Psoas muscle (tissue), 8 donors: ENCODE results near the gene PCDH15. TPM values are rescaled to one million over a fixed set of nuclear protein-coding genes. Genes with fewer than 3 reads are reported as not detected.

Experiments used
- ATAC-seq, 4 donors: fragments of 200-7000 bp; cut with Tn5 transposase; one replicate each; pipeline ENCODE4 v1.9.1; 2020; ENCODE audit warnings: moderate library complexity in 3 of 4, mild to moderate bottlenecking in 2 of 4
- DNase-seq, 2 donors: peaks; one replicate each; pipeline ENCODE4 v3.0.0-alpha.2; 2020
- H3K27ac ChIP-seq: fragments of 200-600 bp; one replicate; pipeline ENCODE4 v1.8.0; 2022
- H3K27me3 ChIP-seq, 3 donors: fragments of 200-600 bp in 1 of 3; one replicate each; pipeline versions ENCODE4 v1.6.1 to v1.8.0; 2013 to 2022; ENCODE audit warnings: low read length in 2 of 3, mild to moderate bottlenecking in 2 of 3, moderate library complexity in 1 of 3; ENCODE audit not compliant: insufficient read depth in 3 of 3
- H3K36me3 ChIP-seq, 2 donors: fragments of 200-600 bp in 1 of 2; one replicate each; pipeline versions ENCODE4 v1.6.1 to v1.8.0; 2013 to 2022; ENCODE audit warnings: low read depth in 1 of 2, mild to moderate bottlenecking in 1 of 2, moderate library complexity in 1 of 2; ENCODE audit not compliant: insufficient read depth in 1 of 2
- H3K4me1 ChIP-seq: fragments of 200-600 bp; one replicate; pipeline ENCODE4 v1.8.0; 2022
- H3K4me3 ChIP-seq: fragments of 200-600 bp; one replicate; pipeline ENCODE4 v1.8.0; 2022; ENCODE audit warnings: mild to moderate bottlenecking
- H3K9me3 ChIP-seq: fragments of 200-600 bp; one replicate; pipeline ENCODE4 v1.8.0; 2022
- WGBS, 3 donors: extraction: QIAGEN DNeasy Blood & Tissue Kit; methylation state at CpG; one replicate each; pipeline versions ENCODE4 v1.1.6 to v1.1.7; 2013; 5-methylcytosine and 5-hydroxymethylcytosine counted together
- intact Hi-C, 2 donors: fragments of 100-400 bp; cut with DNase I; formaldehyde crosslinking; loops; one replicate each; pipeline versions ENCODE4 v1.11.0 to v1.14.2; 2022
- polyA plus RNA-seq, 3 donors: library from polyadenylated mRNA; stranded (reverse); fragments of 200-250 nt; gene quantifications; one replicate each; pipeline ENCODE4 v1.2.3, GENCODE V29; 2013
- total RNA-seq, 4 donors: library from RNA; stranded (reverse); fragmentation: NEBNext Ultra II Directional in 2 of 4; extraction: Animal tissue kit (Norgen Biotek cat#: 25700) in 2 of 4; gene quantifications; one replicate each; pipeline versions ENCODE4 v1.2.1 to v1.2.4, GENCODE V29; 2021 to 2023
- TF ChIP-seq, protein P1 (sequence below): fragments of 200-600 bp; IDR thresholded peaks from one replicate; pipeline ENCODE4 v1.8.0; 2022; ENCODE audit warnings: antibody characterized with exemption
- donor health status: healthy with polysubstance abuse.
- donor health status: DM: no; HTN: no; CAD: no; lungs with moderate emphysema.
- donor health status: Bipolar disorder and iron deficiency.
- donor health status: healthy.
- donor health status: DM: yes; HTN: yes; CAD: no.
- donor health status: DM: no; HTN: no; CAD: no.
- donor health status: DM: no; HTN: no; CAD: no.
- donor health status: DM: yes; HTN: yes; CAD: no.

PCDH15 gene
- total and polyA plus RNA-seq, 7 donors: not detected

DNA sequence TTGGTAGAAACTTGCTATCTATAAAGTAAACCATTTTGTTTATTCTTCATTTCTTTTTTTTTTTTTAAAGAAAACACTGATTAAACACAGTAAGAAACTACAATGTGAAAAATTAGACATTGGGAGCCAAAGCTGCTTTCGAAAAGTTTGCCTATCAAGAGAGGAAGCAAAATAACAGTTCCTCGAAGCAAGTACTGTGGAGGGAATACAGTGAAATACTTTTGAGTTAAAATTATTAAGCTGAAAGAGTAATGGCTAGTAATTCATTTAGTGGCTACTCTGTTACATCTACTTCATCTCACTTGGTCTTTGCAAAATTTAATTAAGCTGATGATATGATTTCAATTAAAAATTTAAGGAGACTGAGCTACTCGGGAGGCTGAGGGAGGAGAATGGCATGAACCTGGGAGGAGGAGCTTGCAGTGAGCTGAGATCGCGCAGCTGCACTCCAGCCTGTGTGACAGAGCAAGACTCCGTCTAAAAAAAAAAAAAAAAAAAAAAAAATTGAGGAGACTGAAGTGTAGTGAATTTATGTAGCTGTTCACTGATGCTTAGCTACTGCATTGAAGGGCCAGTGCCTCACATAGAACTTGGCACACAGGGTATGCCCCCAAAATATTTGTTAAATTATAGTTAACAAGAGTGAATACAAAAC lies 1046.3 kb downstream of the PCDH15 start:
- no peak overlapping the region for H3K27ac ChIP-seq
- no peaks in the 10 kb centered on the region for H3K36me3 ChIP-seq
- 28 to 59% (median 54%) methylated on average over 6 of the region's 6 CpGs for WGBS, 3 donors
- intact Hi-C loops: no loop called here
- no peaks in the 10 kb centered on the region for H3K4me1 ChIP-seq
- TF ChIP-seq, protein P1, sequence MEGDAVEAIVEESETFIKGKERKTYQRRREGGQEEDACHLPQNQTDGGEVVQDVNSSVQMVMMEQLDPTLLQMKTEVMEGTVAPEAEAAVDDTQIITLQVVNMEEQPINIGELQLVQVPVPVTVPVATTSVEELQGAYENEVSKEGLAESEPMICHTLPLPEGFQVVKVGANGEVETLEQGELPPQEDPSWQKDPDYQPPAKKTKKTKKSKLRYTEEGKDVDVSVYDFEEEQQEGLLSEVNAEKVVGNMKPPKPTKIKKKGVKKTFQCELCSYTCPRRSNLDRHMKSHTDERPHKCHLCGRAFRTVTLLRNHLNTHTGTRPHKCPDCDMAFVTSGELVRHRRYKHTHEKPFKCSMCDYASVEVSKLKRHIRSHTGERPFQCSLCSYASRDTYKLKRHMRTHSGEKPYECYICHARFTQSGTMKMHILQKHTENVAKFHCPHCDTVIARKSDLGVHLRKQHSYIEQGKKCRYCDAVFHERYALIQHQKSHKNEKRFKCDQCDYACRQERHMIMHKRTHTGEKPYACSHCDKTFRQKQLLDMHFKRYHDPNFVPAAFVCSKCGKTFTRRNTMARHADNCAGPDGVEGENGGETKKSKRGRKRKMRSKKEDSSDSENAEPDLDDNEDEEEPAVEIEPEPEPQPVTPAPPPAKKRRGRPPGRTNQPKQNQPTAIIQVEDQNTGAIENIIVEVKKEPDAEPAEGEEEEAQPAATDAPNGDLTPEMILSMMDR: no peak
- DNase-seq: no peak
- no peak for ATAC-seq
- no peak overlapping the region for H3K4me3 ChIP-seq
- H3K27me3 ChIP-seq: no peaks in the 10 kb centered on the region
- H3K9me3 ChIP-seq: peaks cover 2% of the 10 kb centered on the region
